Fibroblast of the aortic adventitia (primary cell): ENCODE data around the gene SART3. TPM values are rescaled to one million over a fixed set of nuclear protein-coding genes. Genes with fewer than 3 reads are reported as not detected.

Source experiments
- DNase-seq: peaks from one replicate; pipeline ENCODE4 v3.0.0-alpha.2; 2010; ENCODE audit warnings: low read depth
- H3K4me3 ChIP-seq: 2 replicates; pipeline ENCODE4 v1.5.1; 2011; ENCODE audit warnings: low read depth, mild to moderate bottlenecking, control low read depth, low read length, moderate library complexity
- total RNA-seq: library from RNA; depleted of rRNA; stranded (reverse); fragments of >200 nt; gene quantifications from 2 replicates; pipeline ENCODE4 v1.2.3, GENCODE V29; 2012; ENCODE audit warnings: low replicate concordance
- TF ChIP-seq, protein P1 (sequence below): IDR thresholded peaks from 2 replicates; pipeline ENCODE4 v1.5.1; 2011; ENCODE audit warnings: mild to moderate bottlenecking, low read length, control low read depth, inconsistent platforms; ENCODE audit not compliant: insufficient read depth

Gene SART3
- total RNA-seq, 1 donor, result 46.6 TPM

DNA sequence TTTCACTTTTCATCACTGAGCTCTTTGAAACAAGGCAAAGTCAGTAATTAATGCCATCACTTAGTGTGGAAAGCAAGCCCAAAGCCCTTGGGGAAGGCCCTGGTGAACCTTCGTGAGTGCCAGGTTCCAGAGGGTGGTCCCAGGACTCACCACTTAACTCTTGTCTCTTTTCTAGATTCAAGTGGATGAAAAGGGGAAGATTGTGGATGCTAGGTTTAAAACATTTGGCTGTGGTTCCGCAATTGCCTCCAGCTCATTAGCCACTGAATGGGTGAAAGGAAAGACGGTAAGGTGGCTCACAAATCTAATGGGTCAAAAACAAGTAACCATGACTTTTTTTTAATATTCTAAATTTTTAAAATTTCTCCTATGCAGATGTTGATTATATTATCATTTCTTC lies 4.2 kb upstream of the SART3 start:
- TF ChIP-seq, protein P1, sequence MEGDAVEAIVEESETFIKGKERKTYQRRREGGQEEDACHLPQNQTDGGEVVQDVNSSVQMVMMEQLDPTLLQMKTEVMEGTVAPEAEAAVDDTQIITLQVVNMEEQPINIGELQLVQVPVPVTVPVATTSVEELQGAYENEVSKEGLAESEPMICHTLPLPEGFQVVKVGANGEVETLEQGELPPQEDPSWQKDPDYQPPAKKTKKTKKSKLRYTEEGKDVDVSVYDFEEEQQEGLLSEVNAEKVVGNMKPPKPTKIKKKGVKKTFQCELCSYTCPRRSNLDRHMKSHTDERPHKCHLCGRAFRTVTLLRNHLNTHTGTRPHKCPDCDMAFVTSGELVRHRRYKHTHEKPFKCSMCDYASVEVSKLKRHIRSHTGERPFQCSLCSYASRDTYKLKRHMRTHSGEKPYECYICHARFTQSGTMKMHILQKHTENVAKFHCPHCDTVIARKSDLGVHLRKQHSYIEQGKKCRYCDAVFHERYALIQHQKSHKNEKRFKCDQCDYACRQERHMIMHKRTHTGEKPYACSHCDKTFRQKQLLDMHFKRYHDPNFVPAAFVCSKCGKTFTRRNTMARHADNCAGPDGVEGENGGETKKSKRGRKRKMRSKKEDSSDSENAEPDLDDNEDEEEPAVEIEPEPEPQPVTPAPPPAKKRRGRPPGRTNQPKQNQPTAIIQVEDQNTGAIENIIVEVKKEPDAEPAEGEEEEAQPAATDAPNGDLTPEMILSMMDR, result no peak
- H3K4me3 ChIP-seq, result no peak overlapping the region
- DNase-seq, result no peak

DNA sequence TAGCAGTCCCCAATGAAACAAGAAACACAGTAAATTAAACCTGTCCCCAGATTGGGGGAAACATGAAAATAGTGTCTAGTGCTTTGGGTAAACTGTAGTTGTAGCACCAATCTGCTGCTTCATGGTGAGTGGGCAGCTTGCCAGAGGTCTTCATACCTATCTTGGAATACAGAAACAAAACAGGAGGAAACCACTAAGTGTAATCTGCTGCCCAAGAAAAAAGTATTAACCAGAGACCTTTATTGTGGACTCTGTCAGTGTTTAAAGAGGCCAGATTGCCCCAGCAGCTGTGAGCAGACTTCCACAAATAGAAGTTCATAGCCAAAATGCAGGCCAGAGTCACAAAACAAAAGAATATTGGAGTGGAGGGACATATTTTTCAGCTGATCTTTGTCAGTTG lies 3.8 kb upstream of the SART3 start:
- H3K4me3 ChIP-seq, result no peak overlapping the region
- peak; percentile 46 for DNase-seq
- TF ChIP-seq, protein P1, result no peak

DNA sequence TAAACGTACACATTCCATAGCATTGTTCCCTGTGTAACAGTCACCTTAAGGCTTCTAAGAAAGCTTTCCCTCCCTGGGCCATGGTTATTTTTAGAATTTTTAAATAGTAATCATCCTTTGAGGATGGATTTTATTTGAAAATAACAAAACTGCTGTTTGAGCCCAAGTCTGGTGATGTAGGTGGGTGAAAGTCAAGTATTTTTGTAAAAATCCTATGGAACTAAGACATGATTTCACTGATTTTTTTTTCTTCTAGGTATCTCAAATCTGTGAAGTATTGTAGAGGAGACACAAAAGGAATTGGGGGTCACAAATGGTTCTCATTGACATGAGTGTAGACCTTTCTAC lies 2.8 kb upstream of the SART3 start:
- no peak for DNase-seq
- TF ChIP-seq, protein P1, result no peak
- peak overlapping the region; percentile 81 for H3K4me3 ChIP-seq

DNA sequence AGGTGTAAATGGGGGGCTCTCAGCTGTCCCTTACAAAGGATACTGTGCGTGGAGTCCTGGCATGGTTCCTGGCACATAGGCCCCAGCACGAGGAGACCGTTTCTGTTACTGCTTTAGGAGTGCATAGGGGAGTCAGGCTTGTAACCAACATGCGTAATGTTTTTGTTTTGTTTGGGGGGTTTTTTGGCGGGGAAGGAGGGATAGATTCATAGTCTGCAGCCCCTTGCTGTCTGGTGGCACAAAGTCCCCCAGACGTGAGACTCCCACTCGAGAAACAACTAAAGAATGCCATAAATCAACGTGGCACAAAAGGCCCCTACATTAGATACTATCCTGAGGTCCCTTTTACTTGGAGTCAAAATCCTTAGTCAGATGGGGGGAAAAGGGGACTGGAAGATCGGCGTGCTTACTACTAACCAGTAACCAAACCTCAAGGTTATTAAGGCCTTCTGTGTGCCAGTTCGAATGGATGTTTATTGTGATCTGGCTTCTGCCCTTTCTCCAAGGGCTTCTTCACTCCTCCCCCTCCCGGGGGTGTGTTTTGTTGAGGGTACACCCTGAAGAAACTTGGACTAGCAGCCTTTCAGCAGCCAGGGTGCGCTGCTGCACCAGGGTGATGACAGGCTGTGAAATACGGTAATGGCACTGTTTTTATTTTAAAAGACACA lies 2.3 kb upstream of the SART3 start:
- peak; percentile 94 for DNase-seq
- H3K4me3 ChIP-seq, result peak overlapping the region; percentile 81
- TF ChIP-seq, protein P1, result peak; percentile 91

DNA sequence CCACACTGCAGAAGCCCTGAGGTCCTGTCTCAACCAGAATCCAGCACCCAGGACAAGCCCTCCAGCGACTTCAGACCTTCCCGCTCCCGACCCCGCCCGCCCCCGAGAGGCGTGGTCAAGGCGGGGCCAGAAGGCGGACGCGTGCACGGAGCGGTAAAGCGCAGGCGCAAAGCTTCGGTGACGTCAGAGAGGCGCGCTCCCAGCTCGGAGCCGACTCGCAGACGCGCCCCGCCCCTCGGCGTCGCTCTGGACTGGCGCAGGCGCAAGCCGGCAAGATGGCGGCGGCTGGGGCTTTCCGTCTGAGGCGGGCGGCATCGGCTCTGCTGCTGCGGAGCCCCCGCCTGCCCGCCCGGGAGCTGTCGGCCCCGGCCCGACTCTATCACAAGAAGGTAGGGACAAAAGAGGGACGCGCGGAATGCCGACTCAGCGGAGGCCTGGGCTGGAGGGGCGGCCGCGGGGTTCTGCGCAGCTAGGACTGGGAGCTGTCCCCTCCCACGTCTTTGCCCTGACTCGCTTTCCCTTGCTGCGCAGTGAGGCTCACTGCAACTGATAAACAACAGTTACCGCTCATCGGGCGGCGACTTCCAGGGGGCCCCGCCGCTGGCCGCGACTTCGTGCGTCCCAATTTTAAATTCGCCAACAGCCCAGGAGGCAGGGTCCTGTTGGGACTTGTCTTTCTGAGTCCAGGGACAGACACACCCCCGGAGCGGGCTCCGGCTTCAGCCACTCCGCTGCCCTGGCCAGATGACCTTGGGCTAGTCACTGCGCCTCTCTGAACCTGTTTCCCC lies 1.6 kb upstream of the SART3 start, which contains the start of gene ISCU:
TSS of gene ISCU (plus strand) at position 249 of the 788 bp plus-strand sequence. CDS start at position 276, 27 bp downstream.
- DNase-seq, result peak; percentile 96
- peak within 1 kb of the TSS; percentile 99 for H3K4me3 ChIP-seq
- TF ChIP-seq, protein P1, result no peak

DNA sequence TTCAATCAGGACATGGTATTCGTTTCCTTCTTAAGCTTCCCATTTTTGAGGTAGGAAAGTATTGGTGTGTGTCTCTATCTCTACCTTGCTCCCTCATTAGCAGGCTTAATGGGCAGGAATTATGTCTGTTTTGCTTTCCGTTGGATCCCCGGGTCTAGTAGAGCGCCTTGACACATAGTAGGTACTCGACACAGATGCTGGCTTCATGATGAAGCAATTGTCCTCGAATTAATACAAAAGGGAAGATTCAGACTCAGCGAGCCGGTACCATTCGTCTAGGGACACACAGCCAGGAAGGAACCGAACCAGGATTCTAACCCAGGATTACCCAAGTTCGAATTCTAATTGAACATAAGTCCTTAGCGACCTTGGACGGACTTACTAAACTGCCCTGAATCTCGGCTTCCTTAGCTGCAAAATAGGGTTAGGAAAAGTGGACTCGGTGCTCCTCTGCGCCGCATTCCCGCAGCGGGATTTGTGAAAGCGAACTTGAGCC lies 927 bp upstream of the SART3 start:
- no peak for DNase-seq
- TF ChIP-seq, protein P1, result no peak

More for the DNA sequence above, 927 bp upstream of the SART3 start:
- H3K4me3 ChIP-seq, result peak overlapping the region; percentile 99
